Stimulated activated memory B cell treated with anti-CD40 and anti-IgM and Interleukin-4, amounts not matched to agents 10 μg/mL and 1 μg/mL and 100 μg/mL, for 72 hours (primary cell): ENCODE results near the gene PRR36.

Source experiments
- ATAC-seq: fragments of 150-1000 bp; cut with Tn5 transposase; 2 replicates; pipeline ENCODE4 v1.10.0; 2021
- H3K27ac Mint-ChIP-seq: one replicate; pipeline ENCODE4 v1.8.0; 2022; ENCODE audit warnings: mild to moderate bottlenecking, mixed read lengths
- H3K27me3 Mint-ChIP-seq: one replicate; pipeline ENCODE4 v1.8.0; 2022; ENCODE audit warnings: mixed read lengths
- H3K36me3 Mint-ChIP-seq: one replicate; pipeline ENCODE4 v1.8.0; 2022; ENCODE audit warnings: mixed read lengths
- H3K4me1 Mint-ChIP-seq: one replicate; pipeline ENCODE4 v1.8.0; 2022; ENCODE audit warnings: mixed read lengths
- H3K4me3 Mint-ChIP-seq: one replicate; pipeline ENCODE4 v1.8.0; 2022; ENCODE audit warnings: mild to moderate bottlenecking, moderate library complexity, mixed read lengths
- H3K9me3 Mint-ChIP-seq: one replicate; pipeline ENCODE4 v1.8.0; 2022; ENCODE audit warnings: mixed read lengths

The PRR36 gene

GRCh38 chr19:7916103-7916954 lies 42.1 kb upstream of the PRR36 start:
- no peak overlapping the region for H3K27ac Mint-ChIP-seq
- peaks cover 24% of the 10 kb centered on the region for H3K36me3 Mint-ChIP-seq
- ATAC-seq: no peak
- no peaks in the 10 kb centered on the region for H3K9me3 Mint-ChIP-seq
- H3K4me1 Mint-ChIP-seq: peaks cover 53% of the 10 kb centered on the region
- H3K4me3 Mint-ChIP-seq: peak overlapping the region; percentile 64
- peaks cover 46% of the 10 kb centered on the region for H3K27me3 Mint-ChIP-seq

- Mint-ChIP-seq H3K27me3 (peaks cover 46% of the 10 kb centered on the region), H3K9me3 (no peaks in the 10 kb centered on the region), H3K36me3 (peaks cover 31% of the 10 kb centered on the region), H3K4me1 (peaks cover 45% of the 10 kb centered on the region), H3K4me3 (peak overlapping the region; percentile 49), H3K27ac (no peak overlapping the region)
- ATAC-seq: no peak
Measured at GRCh38 chr19:7915250-7916102, 41.3 kb upstream of the PRR36 start.

- peaks cover 38% of the 10 kb centered on the region for H3K36me3 Mint-ChIP-seq
- peak within 1 kb of the TSS; percentile 49 for H3K4me3 Mint-ChIP-seq
- ATAC-seq: no peak
- peaks cover 40% of the 10 kb centered on the region for H3K27me3 Mint-ChIP-seq
- H3K27ac Mint-ChIP-seq: no peak within 1 kb of the TSS
- H3K9me3 Mint-ChIP-seq: no peaks in the 10 kb centered on the region
- peaks cover 38% of the 10 kb centered on the region for H3K4me1 Mint-ChIP-seq
Measured at GRCh38 chr19:7914598-7915045, 40.4 kb upstream of the PRR36 start, which contains the start of gene TGFBR3L. Gene TGFBR3L (plus strand): TSS chr19:7914830.

DNA sequence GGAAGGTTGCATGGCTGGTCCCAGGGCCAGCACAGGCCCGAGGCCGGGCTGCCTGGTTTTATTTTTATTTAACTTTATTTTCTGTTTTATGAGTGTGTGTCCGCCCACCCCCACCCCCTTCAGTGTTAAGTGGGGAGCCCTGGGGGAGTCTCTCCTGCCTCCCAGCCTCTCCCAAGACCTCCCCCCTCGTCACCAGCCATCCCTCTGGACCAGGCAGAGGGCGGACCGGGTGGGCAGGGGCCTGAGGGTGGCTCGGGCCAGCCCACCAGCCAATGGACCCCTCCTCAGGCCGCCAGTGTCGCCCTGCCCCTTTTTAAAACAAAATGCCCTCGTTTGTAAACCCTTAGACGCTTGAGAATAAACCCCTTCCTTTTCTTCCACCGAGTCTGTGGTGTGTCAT lies 39.9 kb upstream of the PRR36 start:
- Mint-ChIP-seq H3K36me3 (peaks cover 43% of the 10 kb centered on the region), H3K9me3 (no peaks in the 10 kb centered on the region), H3K4me1 (peaks cover 34% of the 10 kb centered on the region), H3K27ac (no peak overlapping the region), H3K4me3 (no peak overlapping the region), H3K27me3 (peaks cover 36% of the 10 kb centered on the region)
- no peak for ATAC-seq

- no peak for ATAC-seq
- peaks cover 35% of the 10 kb centered on the region for H3K4me1 Mint-ChIP-seq
- H3K36me3 Mint-ChIP-seq: peaks cover 44% of the 10 kb centered on the region
- no peak overlapping the region for H3K4me3 Mint-ChIP-seq
- H3K27me3 Mint-ChIP-seq: peaks cover 35% of the 10 kb centered on the region
- H3K9me3 Mint-ChIP-seq: no peaks in the 10 kb centered on the region
- H3K27ac Mint-ChIP-seq: no peak overlapping the region
Measured at GRCh38 chr19:7913652-7914051, 39.5 kb upstream of the PRR36 start.

DNA sequence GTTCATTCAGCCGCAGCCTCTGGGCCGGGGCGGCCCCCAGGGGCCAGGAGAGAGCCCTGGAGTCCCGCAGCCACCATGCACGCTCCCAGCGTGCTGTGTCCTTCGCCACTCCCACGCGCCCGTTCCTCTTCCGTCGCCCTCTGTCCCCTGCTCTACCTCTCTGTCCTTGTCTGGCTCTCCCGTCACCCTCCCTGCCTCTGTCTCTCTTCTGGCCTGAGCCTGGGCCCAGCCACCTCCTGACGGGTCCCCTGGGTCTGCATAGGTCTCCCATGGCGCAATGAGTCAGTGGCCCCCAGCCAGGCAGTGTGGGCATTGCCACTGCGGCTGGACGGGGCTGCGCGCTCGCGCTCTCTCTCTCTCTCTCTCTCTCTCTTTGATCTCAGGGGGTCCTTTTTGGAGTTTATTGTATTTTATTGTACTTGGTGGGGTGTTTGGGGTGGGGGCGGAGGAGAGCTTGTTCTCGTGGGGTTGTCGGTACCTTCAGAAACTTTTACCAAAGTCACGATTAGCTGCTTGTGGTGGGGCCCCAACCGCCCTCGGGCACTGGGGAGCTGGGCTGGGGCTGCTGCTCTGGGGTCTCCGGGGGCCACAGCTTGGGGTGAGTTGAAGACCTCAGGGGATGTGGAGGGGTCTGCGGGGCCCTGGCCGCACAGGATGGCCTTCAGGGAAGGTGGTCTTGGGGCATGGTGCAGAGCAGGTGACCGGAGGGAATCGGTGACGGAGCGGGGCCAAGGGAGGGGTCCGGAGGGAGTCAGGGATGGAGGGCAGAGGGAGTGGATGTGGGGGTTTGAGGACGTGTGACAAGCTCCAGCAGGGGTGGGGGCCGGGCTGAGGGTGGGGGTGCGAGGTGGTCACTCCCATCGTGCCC lies 38.7 kb upstream of the PRR36 start:
- Mint-ChIP-seq H3K9me3 (no peaks in the 10 kb centered on the region), H3K4me1 (peaks cover 35% of the 10 kb centered on the region), H3K27me3 (peaks cover 28% of the 10 kb centered on the region), H3K4me3 (no peak overlapping the region), H3K36me3 (peaks cover 44% of the 10 kb centered on the region), H3K27ac (no peak overlapping the region)
- ATAC-seq: no peak

DNA sequence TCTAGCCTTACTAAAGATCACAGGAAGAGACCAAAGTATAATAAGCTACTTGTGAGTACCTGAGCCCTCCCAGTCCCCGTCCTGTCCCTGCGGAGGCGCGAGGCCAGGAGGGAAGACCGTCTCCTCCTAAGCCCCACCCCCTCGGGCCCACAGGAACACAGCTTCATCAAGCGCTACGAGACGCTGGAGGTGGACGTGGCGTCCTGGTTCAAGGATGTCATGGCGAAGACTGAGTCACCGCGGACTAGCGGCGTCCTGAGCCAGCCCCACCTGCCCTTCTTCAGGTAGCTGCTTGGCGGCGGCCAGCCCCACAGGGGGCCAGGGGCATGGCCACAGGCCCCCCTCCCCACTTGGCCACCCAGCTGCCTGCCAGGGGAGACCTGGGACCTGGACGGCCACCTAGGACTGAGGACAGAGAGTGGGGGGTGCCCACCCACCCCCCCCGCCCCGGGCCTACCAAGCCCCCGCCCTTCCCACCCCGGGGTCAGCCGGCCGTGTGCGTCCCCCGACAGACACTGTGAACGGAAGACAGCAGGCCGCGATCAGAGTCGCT lies 38.0 kb upstream of the PRR36 start:
- Mint-ChIP-seq H3K4me3 (no peak overlapping the region), H3K27me3 (peaks cover 23% of the 10 kb centered on the region), H3K9me3 (no peaks in the 10 kb centered on the region), H3K4me1 (peaks cover 33% of the 10 kb centered on the region), H3K27ac (no peak overlapping the region), H3K36me3 (peaks cover 48% of the 10 kb centered on the region)
- ATAC-seq: no peak

- Mint-ChIP-seq H3K27ac (no peak overlapping the region), H3K4me3 (no peak overlapping the region), H3K9me3 (no peaks in the 10 kb centered on the region), H3K4me1 (peaks cover 34% of the 10 kb centered on the region), H3K36me3 (peaks cover 53% of the 10 kb centered on the region), H3K27me3 (peaks cover 23% of the 10 kb centered on the region)
- no peak for ATAC-seq
Measured at GRCh38 chr19:7911508-7912143, 37.4 kb upstream of the PRR36 start.

DNA sequence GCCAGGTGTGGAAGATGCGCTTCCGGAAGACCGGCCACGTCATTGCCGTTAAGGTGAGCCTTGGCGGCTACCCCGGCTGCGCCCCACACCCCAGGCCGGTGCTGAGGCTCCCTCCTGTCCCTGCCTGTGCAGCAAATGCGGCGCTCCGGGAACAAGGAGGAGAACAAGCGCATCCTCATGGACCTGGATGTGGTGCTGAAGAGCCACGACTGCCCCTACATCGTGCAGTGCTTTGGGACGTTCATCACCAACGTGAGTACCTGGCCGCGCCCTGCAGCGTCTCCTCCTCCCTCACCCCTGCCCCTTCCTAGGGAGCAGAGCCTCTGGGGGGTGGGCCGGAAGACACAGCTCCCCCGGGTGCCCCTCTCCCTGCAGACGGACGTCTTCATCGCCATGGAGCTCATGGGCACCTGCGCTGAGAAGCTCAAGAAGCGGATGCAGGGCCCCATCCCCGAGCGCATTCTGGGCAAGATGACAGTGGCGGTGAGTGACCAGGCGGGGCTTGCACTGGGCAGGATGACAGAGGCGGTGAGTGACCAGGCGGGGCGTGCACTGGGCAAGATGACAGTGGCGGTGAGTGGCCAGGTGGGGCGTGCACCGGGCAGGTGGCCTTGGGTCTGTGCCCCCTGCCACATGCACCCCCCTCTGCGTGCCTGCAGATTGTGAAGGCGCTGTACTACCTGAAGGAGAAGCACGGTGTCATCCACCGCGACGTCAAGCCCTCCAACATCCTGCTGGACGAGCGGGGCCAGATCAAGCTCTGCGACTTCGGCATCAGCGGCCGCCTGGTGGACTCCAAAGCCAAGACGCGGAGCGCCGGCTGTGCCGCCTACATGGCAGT lies 36.4 kb upstream of the PRR36 start:
- peaks cover 61% of the 10 kb centered on the region for H3K36me3 Mint-ChIP-seq
- H3K27ac Mint-ChIP-seq: no peak overlapping the region
- H3K4me1 Mint-ChIP-seq: peaks cover 39% of the 10 kb centered on the region
- peaks cover 18% of the 10 kb centered on the region for H3K27me3 Mint-ChIP-seq
- no peak overlapping the region for H3K4me3 Mint-ChIP-seq
- H3K9me3 Mint-ChIP-seq: no peaks in the 10 kb centered on the region
- no peak for ATAC-seq

DNA sequence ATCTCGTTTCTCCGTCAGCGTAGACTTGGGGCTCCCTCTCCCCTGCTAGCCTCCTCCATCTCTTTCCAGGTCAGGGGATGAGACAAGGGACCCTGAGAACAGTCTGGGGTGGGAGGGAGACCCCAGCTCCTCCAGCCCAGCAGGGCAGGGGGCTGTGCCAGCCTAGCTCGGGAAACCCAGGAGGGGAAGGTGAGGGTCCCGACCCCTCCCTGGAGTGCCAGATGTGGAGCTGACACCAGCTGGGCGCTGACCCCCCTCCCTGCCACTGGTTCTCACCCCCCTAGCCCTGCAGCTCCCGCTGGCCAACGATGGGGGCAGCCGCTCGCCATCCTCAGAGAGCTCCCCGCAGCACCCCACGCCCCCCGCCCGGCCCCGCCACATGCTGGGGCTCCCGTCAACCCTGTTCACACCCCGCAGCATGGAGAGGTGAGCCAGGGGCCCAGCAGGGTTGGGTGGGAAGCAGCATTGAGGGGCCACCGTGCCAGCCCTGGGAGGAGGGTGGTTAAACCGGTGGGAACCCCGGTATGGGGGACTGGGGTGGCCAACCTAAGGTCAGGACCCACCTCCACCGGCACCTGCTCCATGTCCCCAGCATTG lies 35.4 kb upstream of the PRR36 start:
- Mint-ChIP-seq H3K27me3 (peaks cover 8% of the 10 kb centered on the region), H3K4me3 (no peak overlapping the region), H3K27ac (no peak overlapping the region), H3K36me3 (peaks cover 68% of the 10 kb centered on the region), H3K9me3 (no peaks in the 10 kb centered on the region), H3K4me1 (peaks cover 45% of the 10 kb centered on the region)
- ATAC-seq: no peak

- no peak for ATAC-seq
- H3K4me3 Mint-ChIP-seq: no peak overlapping the region
- H3K9me3 Mint-ChIP-seq: no peaks in the 10 kb centered on the region
- H3K27me3 Mint-ChIP-seq: peaks cover 1% of the 10 kb centered on the region
- H3K4me1 Mint-ChIP-seq: peaks cover 49% of the 10 kb centered on the region
- H3K36me3 Mint-ChIP-seq: peaks cover 68% of the 10 kb centered on the region
- no peak overlapping the region for H3K27ac Mint-ChIP-seq
Measured at GRCh38 chr19:7908742-7909461, 34.7 kb upstream of the PRR36 start.

- peaks cover 61% of the 10 kb centered on the region for H3K36me3 Mint-ChIP-seq
- no peak for ATAC-seq
Measured at GRCh38 chr19:7908078-7908699, 34.0 kb upstream of the PRR36 start.

More at GRCh38 chr19:7908078-7908699, 34.0 kb upstream of the PRR36 start:
- H3K4me1 Mint-ChIP-seq: peaks cover 49% of the 10 kb centered on the region
- H3K27me3 Mint-ChIP-seq: no peaks in the 10 kb centered on the region
- no peak overlapping the region for H3K27ac Mint-ChIP-seq
- H3K4me3 Mint-ChIP-seq: no peak overlapping the region
- no peaks in the 10 kb centered on the region for H3K9me3 Mint-ChIP-seq
